Body of pancreas (tissue), 4 donors: Measurements from ENCODE around the gene FRMPD2.

Experiments
- CTCF ChIP-seq, 7 experiments: fragments of 450-650 bp in 4 of 7; fragments of 200-600 bp in 3 of 7; sonication (generic) in 3 of 7; IDR thresholded peaks; one replicate each; pipeline ENCODE4 v1.5.1; 2016 to 2019; ENCODE audit warnings: antibody characterized with exemption in 7 of 7
- POLR2A ChIP-seq, 3 donors: fragments of 450-650 bp; IDR thresholded peaks; one replicate each; pipeline ENCODE4 v1.6.1; 2016; ENCODE audit warnings: antibody characterized with exemption in 3 of 3, mild to moderate bottlenecking in 2 of 3

- TF ChIP-seq CTCF (IDR thresholded peaks at IDR 0.05) (no peak), POLR2A (IDR thresholded peaks at IDR 0.05) (no peak)
Observed at GRCh38 chr10:48219194-48219593, 55.3 kb downstream of the FRMPD2 start.
